NOMO-1 treated with dmso at 0.1 percent for 144 hours (cell line): ENCODE data around the gene STX11.
"Not testable (repeated sequence)": the region's sequence is repeated elsewhere in the genome, so short reads cannot be mapped to it uniquely, and the experiment has no call there.

ENCODE experiments used
- DNase-seq: peaks from one replicate; lab custom pipeline; 2025; ENCODE audit not compliant: unreplicated experiment; lab: John Stamatoyannopoulos, UW

Gene STX11

DNA sequence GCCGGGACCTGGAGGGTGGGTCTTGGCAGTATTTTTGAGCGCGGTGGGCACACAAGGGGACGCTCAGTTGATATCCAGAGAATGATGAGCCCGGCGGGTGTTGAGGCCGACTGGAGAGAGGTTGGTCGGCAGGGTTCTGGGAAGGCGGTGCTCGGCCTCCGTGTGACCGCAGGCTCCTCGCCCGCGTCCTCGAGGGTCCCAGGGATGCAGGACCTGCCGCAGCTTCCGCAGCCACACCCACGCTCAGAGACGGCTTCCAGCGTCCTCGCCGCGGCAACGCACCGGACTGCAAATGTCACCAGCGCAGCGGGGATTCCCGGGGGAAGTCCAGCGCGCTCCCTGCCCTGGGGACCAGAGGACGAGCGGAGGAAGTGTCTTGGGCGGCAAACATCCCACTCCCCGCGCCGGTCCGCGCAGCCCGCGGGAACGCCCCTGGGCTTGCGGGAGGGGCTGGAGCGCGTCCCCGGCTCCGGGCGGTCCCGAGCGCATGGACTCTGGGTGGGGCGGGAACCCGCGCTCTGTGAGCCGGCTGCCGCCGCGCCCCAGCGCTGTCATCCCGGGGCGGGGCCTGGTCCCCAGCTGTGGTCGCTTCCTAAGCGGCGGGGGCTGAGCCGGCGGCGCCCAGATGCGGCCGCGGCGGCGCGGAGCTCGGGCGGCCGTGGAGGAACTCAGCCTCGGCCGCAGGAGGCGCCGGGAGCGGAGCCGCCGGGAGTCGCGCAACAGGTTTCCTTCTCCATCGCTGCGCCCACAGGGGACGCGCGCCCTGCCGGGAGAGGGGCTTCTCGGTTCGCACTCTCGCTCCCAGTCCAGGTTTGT is at the start of gene STX11:
TSS of gene STX11 (plus strand) at position 624 of the 816 bp plus-strand sequence. CDS start 36,111 bp downstream, outside the sequence.
- peak; percentile 68 for DNase-seq

DNA sequence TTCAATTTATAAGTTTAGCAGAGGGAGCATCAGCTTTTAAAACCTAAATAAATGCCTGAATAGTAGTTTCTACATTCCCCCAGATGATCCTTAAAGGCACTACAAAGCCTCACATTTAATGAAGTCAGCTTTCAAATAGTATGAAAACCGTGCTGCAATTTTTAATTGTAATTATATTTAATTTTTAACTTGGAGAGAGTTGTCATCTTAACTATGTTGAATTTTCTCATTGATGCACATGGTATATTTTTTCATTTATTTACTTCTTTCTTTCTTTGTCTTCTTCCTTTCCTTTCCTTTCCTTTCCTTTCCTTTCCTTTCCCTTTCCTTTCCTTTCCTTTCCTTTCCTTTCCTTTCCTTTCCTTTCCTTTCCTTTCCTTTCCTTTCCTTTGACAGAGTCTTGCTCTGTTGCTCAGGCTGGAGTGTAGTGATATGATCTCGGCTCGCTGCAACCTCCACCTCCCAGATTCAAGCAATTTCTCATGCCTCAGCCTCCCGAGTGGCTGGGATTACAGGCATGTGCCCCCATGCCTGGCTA is 47.2 kb upstream of the STX11 start:
- no peak for DNase-seq

DNA sequence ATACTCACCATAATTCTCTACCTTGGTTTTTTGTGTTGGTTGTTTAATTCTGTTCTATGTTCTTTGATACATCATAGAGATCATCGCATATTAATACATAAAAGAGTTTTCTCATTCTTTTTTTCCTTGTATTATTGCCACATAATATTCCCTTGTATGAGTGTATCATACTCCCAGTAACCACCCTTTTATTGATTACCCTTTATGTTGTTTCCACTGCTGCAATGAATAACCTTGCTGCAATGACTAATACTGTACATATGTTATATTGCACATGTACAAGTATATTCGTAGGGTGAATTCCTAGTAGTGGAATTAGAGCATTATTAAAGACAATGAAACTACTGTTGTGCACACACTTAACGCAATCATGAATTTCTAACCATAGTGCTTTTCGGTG is 45.8 kb upstream of the STX11 start:
- DNase-seq: no peak

- DNase-seq: peak; percentile 51
Observed at GRCh38 chr6:144104898-144105487, 45.3 kb upstream of the STX11 start.

- DNase-seq: no peak
Observed at GRCh38 chr6:144106206-144106605, 44.1 kb upstream of the STX11 start.

DNA sequence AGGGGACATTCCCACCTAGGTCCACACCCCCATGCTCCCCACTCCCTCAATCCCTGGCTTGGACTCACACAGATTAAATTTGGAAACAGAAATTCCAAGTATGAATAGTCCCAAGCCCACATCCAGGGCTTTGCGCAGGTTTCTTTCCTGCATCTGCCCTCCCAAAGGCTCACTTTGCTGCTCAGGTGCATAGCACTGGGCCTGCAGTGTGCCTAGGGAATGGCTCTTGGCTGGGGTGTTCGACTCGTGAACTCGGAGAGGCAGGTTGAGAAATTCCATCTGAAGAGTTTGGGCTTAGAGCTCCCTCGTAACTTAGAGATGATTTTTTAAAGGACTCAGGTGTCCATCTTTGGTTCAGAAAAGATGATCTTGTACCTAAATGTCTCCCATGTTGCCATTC is 40.1 kb upstream of the STX11 start:
- DNase-seq: no peak

GRCh38 chr6:144113366-144113765 is 37.0 kb upstream of the STX11 start:
- DNase-seq: no peak

DNA sequence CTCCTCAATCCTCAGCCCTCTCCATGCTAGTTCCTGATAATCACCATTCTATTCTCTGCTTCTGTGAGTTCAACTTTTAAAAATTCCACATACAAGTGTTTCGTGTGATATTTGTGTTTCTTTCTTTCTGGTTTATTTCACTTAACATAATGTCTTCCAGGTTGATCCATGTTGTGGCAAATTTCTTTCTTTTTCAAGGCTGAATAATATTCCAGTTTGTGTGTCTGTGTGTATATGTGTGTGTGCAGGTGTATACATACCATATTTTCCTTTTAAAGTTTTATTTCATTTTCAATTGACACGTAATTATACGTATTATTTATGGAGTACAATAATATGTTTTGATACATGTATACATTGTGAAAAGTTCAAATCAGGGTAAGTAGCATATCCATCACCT is 35.1 kb upstream of the STX11 start:
- DNase-seq: no peak

DNA sequence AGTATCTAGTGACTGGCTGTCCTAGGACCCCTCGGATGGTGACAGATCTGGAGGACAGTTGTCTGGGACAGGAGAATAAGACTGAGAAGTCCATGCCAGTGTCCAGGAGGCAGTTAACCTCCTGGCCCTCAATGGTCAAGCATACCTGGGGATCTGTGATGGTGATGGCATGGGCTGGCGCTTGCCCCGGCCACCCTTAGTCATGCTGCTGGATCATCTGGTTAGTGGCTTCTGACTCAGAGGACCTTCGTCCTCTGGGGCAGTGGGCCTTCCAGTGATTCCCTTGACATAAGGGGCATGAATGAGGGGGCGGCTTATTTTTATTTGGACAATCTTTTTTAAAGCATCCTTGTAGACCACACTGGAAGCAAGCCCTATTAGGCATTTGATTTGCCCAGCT is 30.9 kb upstream of the STX11 start:
- DNase-seq: no peak

DNA sequence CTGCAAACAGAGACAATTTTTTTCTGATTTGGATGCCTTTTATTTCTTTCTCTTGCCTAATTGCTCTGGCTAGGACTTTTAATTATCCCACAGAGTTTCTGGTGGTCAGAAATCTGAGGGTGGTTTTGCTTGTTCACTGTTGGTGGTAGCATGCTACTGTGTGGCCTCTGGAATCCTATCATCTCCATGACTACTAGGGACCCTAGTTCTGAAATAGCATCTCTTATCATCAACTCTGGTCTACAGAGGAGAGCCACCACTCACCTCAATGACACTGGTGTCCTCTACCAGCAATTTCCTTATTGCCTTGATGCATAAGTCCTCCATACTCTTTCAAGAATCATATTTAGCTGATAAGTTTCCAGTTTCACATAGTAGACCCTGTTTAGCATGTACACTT is 27.5 kb upstream of the STX11 start:
- no peak for DNase-seq

- no peak for DNase-seq
Observed at GRCh38 chr6:144123421-144123820, 26.9 kb upstream of the STX11 start.

GRCh38 chr6:144123836-144124235 is 26.5 kb upstream of the STX11 start:
- DNase-seq: peak; percentile 10

GRCh38 chr6:144127097-144127496 is 23.2 kb upstream of the STX11 start:
- no peak for DNase-seq

DNA sequence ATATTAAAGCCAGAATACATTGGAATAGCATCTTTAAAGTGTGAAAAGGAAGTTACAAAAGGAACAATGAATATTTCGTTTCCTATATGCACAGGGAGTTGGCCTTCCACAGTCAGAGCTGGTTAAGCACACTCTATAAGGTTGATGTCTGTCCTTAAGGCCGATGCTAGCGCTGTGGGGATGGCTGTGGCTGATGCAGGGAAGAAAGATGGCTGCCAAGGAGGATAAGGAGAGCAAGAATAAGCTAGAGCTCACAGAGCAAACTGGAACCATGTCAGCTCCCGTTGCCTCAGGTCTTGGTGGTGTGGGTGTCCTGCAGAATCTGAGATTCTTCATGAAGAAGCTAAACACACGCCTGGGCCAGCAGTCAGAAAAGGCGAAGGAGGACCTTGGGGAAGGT is 20.8 kb upstream of the STX11 start:
- no peak for DNase-seq

DNA sequence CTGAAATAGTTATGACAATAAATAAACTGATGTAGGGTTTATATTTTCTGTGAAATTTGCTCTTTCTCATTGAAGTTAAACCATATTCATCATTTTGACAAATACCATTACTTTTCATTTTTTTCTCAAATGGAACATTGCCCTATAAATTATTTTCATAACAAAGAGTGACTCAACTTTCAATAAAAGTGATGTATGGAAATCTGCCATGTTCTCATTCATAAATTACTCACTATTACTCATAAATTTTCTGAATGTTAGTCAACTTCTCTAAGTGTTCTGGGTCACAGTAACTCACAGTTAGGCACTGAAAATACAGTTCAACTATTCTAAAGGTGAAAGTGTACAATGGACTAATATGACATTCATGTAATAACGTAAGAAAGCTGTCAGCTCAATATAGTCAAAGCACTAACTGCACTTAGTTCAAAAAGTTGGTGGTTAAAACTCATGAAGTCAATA is 19.0 kb upstream of the STX11 start:
- no peak for DNase-seq

GRCh38 chr6:144132167-144132690 is 18.1 kb upstream of the STX11 start:
- DNase-seq: not testable (repeated sequence)

GRCh38 chr6:144133225-144133821 is 17.0 kb upstream of the STX11 start:
- no peak for DNase-seq

DNA sequence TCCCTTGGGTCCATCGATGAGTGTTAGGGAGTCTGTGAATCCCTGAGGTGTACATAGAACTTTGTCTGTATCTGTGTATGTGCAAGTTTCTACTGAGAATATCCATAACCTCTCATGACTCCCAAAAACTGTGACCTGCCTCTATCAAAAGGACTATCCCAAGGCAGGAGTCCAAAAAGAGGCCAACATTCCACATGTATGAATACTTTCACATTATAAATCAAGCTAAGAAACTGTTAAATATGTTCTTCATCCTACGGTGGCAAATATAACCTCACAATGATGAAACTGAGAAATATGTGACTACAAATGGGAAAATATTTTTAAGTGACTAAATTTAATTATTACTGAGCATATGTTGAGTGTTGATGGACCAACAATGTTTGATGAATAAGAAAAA is 16.1 kb upstream of the STX11 start:
- no peak for DNase-seq

DNA sequence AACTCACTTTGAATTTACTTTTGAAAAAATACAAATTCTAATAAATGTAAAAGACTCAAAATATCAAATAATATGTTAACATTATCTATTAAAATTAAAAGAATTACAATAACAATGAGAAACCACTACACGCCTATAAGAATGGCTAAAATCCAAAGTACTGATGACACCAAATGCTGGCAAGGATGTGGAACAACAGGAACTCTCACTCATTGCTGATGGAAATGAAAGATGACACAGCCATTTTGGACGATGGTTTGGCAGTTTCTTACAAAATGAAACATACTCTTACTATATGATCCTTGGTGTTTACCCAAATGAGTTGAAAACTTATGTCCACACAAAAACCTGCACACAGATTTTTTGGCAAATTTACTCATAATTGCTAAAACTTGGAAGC is 15.6 kb upstream of the STX11 start:
- no peak for DNase-seq

GRCh38 chr6:144138542-144138941 is 11.8 kb upstream of the STX11 start:
- DNase-seq: no peak

- DNase-seq: peak; percentile 11
Observed at GRCh38 chr6:144139817-144140216, 10.5 kb upstream of the STX11 start.

GRCh38 chr6:144140867-144141266 is 9.4 kb upstream of the STX11 start:
- no peak for DNase-seq
